GM18909 (cell line): ENCODE results near the gene EPC2.

ENCODE experiments used
- ATAC-seq: cut with Tn5 transposase; IDR thresholded peaks from one replicate; pipeline ENCODE4 v1.9.1; 2021; ENCODE audit warnings: mild to moderate bottlenecking; ENCODE audit not compliant: unreplicated experiment, poor library complexity

The EPC2 gene, protein sequence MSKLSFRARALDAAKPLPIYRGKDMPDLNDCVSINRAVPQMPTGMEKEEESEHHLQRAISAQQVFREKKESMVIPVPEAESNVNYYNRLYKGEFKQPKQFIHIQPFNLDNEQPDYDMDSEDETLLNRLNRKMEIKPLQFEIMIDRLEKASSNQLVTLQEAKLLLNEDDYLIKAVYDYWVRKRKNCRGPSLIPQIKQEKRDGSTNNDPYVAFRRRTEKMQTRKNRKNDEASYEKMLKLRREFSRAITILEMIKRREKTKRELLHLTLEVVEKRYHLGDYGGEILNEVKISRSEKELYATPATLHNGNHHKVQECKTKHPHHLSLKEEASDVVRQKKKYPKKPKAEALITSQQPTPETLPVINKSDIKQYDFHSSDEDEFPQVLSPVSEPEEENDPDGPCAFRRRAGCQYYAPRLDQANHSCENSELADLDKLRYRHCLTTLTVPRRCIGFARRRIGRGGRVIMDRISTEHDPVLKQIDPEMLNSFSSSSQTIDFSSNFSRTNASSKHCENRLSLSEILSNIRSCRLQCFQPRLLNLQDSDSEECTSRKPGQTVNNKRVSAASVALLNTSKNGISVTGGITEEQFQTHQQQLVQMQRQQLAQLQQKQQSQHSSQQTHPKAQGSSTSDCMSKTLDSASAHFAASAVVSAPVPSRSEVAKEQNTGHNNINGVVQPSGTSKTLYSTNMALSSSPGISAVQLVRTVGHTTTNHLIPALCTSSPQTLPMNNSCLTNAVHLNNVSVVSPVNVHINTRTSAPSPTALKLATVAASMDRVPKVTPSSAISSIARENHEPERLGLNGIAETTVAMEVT

DNA sequence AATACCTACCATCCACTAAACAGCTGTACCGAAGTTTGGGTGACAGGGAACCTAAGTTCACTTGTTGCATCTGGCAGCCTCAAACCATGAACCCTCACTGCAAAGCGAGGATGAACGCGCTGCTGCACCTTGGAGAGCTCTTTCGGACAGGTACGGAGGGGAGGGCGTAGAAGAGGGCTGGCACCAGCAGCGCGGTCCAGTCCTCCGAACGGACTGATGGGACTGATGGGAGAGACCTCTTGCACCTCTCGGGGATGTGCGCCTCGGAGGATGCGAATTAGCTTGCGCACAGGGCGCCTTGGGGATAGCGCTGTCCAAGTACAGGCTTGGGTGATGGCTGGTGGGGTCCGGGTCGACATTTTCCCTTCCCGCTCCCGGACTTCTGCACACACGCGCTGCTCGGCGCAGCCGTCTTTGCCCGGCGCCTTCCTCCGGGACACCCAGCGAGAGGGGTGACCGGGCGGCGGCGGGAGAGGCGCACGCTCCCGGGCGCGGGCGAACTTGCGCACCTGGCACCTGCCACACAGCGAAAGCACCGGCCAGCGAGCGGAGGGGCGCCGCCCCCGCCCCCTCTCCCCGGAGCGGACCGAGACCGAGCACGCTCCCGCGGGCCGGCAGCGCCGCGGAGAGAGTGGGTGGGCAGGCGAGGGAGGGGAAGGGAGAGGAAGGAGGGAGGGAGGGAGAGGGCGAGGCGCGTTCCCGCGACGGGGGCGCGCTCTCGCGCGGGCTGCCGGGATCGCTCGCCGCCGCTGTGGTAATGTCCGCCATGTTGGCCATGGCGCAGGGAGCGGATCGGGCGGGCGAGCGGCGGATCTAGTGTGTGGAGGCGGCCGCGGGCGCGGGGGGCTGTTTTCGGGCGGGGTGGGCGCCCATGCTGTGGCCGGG lies at the start of gene EPC2:
TSS of gene EPC2 (plus strand) at position 754 of the 885 bp plus-strand sequence. CDS start 267 bp downstream, outside the sequence.
- peak; percentile 65 for ATAC-seq

DNA sequence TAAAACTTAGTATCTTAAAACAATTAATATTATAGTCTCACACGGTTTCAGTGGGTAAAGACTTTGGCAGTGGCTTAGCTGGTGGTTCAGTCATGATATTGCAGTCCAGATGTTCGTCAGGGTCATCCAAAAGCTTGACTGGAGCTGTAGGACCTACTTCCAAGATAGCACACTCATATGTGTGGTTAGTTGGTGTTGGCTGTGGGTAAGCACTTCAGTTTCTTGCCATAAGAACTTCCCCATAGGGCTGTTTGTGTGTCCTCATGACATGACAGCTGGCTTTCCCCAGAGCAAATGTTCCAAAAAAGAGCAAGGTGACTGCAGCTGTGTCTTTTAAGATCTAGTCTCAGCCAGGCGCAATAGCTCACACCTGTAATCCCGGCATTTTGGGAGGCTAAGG lies 48.5 kb upstream of the EPC2 start:
- ATAC-seq = no peak

DNA sequence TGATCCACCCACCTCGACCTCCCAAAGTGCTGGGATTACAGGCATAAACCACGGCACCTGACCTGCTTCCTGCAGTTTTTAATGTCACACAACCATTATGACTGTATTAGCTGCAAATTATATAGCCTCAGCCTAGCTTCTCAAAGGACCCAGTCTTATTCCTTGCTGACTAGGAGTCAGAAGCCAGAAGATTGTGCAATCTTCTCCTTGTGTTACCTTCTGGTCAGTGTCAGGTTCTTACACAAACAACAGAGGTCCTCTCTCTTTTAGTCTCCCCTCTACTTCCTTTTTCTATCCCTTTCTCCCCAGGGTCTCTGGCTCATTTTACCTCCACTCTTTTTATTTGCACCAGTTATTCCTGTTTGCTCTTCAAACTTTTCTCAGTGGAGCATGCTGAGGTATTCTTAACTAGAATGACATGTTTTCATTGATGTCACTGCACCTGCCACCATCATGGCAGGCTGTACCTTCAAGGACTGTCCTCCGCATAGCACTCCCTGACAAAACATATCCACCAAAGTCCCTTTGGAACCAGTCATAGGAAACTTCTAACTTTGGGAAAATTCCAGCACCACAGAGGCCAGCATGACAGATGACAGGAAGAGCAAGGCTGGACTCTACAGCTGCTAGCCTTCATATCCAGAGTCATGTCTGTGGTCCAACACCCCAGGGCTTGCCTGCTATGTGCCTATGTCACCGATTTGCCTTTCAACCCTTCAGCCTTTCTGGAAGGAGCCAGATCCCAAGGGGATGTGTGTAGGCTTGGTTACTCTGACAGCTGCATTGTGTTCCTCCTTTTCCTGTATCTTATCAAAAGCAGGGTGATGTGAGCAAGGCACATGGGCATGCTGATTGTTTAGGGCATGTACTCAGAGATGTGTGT lies 45.2 kb upstream of the EPC2 start:
- ATAC-seq = no peak

DNA sequence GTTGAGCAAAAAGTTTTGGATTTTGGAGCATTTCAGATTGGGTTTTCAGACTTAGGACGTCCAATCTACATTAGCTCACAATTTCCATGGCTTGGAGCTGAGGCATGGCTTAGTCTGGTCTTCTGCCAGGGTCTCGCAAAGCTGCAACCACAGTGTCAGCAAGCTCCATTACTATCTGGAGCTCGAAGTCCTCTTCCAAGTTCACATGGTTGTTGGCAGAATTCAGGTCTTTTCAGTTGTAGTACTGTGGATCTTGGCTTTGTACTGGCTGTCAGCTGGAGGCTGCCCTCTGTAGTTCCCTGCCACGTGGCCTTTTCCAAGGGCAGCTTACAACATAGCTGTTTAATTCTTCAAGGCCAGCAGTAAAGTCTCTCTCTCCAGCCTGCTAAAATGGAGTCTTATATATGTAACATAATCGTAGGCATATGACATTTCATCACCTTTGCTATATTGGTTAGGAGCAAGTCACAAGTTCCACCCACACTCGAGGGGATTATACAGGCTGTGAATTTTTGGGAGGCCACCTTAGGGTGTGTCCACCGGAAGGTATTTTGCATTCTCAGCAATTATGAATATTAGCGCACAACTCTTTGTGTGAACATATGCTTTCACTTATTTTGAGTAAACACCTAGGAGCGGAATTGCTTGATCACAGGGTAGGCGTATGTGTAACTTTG lies 41.5 kb upstream of the EPC2 start:
- no peak for ATAC-seq

DNA sequence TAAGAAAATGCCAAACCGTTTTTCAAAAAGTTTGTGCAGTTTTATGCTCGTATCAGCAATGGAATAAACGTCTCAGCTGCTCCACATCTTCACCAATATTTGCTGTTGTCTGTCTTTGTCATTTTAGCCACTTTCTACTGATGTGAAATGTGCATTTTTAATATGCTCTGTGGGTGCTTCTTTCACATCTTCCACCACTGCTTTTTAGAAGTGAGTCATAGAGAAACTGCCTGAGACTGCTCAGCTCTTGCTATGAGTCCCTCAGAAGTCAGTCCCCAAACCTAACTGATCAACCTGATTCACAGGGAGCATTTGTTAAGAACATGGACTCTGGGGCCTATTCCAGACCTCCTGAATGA lies 41.0 kb upstream of the EPC2 start:
- ATAC-seq = peak; percentile 99

DNA sequence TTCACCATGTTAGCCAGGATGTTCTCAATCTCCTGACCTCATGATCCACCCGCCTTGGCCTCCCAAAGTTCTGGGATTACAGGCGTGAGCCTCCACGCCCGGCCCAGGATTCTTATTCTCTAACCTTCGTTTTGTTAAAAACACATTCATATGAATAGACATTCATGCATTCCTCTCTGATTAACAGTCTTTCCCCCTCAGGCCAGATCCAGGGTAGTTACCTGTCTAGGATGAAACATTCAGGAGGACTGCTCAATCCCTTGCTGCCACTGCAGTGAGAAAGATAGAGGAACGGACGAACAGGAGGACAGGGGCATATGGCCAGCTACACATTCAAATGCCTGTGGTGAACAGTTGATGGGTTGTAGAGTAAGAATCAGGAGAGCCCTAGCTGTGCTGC lies 39.6 kb upstream of the EPC2 start:
- no peak for ATAC-seq

DNA sequence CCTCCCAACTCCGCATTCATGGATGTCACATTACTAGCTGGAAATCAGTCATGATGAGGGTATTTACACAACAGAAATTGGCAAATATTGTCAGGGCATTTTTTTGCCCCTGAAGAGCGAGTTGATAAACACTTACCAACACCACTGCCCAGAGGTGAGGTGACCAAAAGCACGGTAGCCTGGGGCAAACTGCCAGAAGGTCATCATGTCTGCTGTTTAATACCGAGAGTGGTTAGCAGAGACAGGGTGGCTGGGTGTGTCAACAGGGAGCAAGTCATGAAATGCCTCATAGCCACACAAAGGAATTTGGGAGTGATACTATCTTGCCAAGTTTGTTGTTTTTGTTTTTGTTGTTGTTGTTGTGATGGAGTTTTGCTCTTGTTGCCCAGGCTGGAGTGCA lies 37.0 kb upstream of the EPC2 start:
- ATAC-seq = no peak

DNA sequence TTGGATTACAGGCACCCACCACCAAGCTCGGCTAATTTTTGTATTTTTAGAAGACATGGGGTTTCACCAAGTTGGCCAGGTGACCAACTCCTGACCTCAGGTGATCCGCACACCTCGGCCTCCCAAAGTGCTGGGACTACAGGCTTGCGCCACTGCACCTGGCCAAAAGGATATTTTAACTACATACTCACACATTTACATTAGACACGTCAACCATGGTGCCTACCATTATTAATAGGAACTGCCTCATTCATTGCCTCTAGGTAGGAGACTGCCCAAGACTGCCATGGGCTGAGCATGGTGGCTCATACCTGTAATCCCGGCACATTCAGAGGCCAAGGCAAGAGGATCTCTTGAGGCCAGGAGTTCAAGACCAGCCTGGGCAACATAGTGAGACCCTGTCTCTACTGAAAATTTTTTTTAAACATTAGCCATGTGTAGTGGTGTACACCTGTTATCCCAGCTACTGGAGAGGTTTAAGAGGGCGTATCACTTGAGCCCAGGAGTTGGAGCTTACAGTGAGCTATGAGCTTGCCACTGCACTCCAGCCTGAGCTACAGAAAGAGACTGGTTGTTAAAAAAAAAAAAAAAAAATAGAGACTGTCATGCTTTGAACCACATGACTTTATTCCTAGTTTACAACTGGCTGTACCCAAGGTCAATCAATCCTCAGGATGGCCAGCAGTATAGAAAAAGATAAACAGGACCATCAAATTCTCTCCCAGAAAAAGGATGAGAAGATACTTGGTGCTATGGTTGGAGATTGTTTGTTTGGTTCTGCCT lies 31.1 kb upstream of the EPC2 start:
- ATAC-seq = no peak

DNA sequence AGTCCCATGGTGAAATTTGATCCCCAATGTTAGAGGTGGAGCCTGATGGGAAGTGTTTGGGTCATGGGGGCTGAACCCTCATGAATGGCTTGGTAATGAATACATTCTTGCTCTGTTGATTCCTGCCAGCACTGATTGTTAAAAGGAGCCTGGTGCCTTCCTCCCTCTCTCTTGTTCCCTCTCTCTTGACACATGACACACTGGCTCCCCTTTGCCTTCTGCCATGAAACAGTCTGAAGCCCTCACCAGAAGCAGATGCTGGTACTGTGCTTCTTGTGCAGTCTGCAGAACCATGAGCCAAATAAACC lies 30.6 kb upstream of the EPC2 start:
- ATAC-seq = peak; percentile 32

DNA sequence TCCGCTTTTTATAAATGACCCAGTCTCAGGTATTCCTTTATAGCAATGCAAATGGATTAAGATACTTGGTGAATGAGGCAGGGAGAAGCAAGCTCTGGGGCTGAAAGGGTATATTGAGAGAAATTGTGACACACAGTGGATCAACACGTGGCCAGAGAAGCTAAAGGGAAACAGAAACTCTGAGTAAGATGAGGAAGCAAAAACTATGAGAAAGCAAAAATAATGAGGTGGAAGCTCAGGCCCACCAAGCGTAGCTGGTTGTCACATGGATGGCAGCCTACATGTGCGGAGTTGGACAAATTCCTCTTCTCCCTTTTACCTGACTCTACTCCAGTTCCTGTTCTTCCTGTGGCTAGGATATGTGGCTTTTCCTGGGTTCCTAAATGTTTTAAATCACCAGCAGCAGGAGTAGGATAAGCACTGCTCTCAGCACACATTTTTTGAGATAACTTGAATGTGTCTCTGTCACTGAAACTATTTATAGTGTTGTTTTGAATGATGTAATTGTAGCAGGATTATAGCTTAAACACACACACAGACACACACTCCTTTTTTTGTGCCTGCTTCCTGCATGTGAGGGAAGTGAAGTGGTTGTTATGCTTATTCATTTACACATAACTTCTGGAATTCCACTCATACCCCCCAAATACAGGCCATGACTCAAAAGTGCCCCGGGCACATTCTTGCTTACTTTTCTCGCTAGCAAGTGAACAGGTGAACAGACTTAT lies 30.1 kb upstream of the EPC2 start:
- peak; percentile 94 for ATAC-seq

DNA sequence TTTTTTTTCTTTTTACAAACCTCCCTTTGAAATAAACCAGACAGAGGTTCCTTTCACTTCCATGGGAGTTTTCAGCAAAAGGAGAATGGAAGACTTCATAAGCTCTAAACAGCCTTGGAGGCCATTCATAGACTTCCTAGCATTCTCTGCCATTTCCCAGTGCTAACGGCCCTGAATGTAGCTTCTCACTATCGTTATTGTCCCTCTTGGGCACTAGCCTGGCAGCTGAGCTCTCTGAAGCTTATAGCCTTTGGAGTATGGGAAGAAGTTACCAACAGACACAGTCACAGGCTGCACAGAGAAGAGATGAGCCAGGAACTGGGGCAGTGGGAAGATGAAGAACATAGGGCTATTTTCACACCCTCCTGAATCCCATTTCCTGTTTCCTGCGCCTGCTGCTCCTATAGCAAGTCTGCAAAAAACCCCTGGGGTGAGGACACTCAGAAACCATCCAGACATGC lies 29.1 kb upstream of the EPC2 start:
- no peak for ATAC-seq

DNA sequence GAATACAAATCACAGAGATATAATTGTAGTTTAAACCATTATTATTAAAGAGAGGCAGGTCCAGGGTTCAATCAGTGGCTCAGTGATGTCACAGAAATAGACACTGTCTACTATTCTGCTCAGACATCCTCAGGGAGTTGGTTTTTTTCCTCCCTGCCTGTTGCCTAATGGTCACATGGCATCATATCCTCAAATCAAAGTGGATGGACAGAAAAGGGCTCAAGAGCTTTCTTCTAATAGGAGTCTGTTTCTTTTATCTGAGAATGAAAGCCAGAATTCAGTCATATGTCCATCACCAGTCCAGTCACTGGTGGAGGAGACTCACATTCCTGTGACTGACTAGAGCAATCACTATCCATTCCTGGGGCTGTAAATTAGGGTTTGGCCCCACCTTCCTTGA lies 27.9 kb upstream of the EPC2 start:
- no peak for ATAC-seq

DNA sequence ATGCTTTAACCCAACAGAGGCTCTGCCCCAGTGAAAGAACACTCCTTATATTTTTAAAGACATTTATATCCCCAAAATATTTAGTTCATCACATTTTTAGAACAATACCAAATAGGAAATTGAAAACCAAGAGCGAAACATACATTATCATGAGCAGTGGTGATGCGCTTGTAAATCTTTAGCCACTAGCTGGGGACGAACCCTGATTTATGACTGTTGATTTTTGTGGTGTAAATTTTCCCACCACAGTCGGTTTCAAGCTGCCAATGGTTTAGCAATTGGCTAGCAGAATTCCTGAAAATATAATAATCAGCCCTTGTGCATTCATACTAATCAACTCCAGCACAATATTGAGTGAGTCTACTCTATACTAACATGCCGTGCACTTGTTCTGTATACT lies 27.3 kb upstream of the EPC2 start:
- ATAC-seq = no peak

DNA sequence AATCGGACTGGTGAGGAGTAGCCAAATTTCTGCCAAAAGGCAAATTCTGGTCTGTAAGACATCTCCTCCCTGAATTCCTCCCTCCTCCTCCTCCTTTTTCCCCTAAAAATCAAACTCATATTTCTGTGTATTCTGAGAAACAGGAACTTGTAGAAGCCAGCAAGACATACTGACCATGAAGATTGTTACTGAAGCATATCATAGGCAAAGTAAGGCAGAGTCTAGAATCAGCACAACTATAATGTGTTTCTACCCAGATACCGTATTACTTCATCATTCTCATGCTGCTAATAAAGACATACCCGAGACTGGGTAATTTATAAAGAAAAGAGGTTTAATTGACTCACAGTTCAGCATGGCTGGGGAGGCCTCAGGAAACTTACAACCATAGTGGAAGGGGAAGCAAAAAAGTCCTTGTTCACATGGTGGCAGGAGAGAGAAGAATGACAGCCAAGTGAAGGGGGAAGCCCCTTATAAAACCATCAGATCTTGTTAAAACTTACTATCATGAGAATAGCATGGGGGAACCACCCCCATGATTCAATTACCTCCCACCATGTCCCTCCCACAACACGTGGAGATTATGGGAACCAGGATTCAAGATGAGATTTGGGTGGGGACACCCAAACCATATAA lies 24.9 kb upstream of the EPC2 start:
- ATAC-seq = no peak

DNA sequence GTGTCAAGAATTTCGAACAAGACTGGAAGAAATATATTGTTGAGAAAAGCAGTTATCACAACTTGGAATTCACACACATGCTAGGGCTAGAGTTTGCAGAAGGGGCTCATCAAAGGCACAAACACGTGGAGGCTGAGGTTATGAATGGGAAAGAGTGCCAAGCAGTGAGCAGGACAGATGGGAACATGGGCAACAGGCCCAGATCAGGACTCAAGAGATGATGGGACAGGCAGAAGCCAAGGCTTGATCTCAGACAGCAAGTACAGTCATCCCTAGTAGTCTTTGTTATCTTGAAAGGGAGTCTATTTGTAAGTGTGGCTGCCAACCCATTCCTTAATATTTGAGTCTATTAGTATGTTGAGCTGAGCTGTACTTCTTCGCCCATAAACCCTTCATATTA lies 22.2 kb upstream of the EPC2 start:
- ATAC-seq = no peak

DNA sequence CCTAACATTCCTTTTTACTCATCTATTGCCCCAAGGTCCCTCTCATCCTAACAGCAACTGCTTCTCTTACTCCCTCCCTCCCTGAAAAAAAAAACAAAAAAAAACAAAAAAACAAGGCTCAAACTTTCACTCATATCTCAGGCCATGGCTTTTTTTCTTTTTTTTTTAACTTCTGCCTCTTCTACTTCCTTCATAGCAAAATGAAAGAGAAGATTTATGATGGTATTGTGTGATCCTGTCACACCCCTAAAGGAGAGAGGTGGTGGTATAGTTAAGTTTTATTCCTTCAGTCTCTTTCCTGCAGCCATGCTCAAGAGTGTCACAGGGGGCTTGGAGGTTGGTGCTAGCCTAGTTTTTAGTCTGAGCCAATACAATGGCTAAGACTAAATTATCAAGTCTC lies 21.5 kb upstream of the EPC2 start:
- ATAC-seq = no peak

DNA sequence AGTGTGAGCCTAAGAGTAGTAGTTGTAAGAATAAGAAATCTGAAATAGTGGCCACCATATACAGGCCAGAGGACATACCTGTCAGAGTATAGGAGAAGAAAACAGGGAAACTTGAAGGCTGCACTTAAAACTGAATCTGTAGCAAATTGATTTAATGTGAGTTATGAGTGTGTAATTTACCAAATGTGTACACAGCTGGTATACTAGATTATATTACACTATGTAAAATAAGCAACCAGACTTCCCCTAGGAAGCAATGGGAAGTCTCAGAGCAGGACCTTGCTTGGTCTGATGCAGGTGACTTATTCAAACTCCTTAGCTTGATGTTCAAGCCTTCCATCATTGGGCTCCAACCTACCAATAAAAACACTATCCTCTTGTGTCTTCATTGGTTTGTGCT lies 17.3 kb upstream of the EPC2 start:
- no peak for ATAC-seq
